K562 (cell line): ENCODE results near the gene MLN. TPM values are rescaled to one million over a fixed set of nuclear protein-coding genes. Genes with fewer than 3 reads are reported as not detected.

Source experiments
- ATAC-seq: fragments of 200-7000 bp; cut with Tn5 transposase; 3 replicates; pipeline ENCODE4 v1.9.1; 2020; ENCODE audit warnings: moderate library complexity
- BruUV-seq: library from RNA; stranded (reverse); fragments of 400-500 nt; replicated peaks from 2 replicates; lab custom pipeline; 2021; lab: Mats Ljungman, UMichigan
- CTCF ChIA-PET: fragments of 300-600 bp; formaldehyde crosslinking; extraction: SDS; loops from one replicate; lab custom pipeline; 2021; ENCODE audit warnings: low intra/inter-chr PET ratio; lab: Yijun Ruan, JAX
- POLR2A ChIA-PET: fragments of 300-600, 350-650 bp; sonication (Branson Sonifier 250); formaldehyde crosslinking; extraction: SDS; loops from one replicate; lab custom pipeline; 2021; ENCODE audit warnings: antibody characterized with exemption, inconsistent platforms; lab: Yijun Ruan, JAX
- DNase-seq, 4 experiments: peaks; one replicate each; pipeline versions ENCODE4 v3.0.0 to v3.0.0-alpha.2; 2011 to 2018; ENCODE audit warnings: low spot score in 3 of 4, mixed read lengths in 3 of 4; ENCODE audit errors: extremely low read depth in 1 of 4
- FAIRE-seq: peaks from 2 replicates; lab custom pipeline; 2011; peaks lifted over from hg19 to GRCh38; lab: Jason Lieb, UNC
- H2AFZ ChIP-seq: 2 replicates; pipeline ENCODE4 v1.6.0; 2011; ENCODE audit warnings: low read depth, low read length, control low read depth, inconsistent platforms
- H3K27ac ChIP-seq: fragments of 200-600 bp; 3 replicates; pipeline ENCODE4 v1.8.0; 2011; ENCODE audit warnings: low read depth, mild to moderate bottlenecking, control low read depth, inconsistent platforms, low read length, moderate library complexity, mixed read lengths; ENCODE audit errors: extremely low read depth
- H3K27me3 ChIP-seq, 2 experiments: fragments of 300-600 bp in 1 of 2; 2 replicates in 1 of 2; 3 replicates in 1 of 2; pipeline versions ENCODE4 v1.6.0 to v1.8.0; 2011; ENCODE audit warnings: inconsistent platforms in 2 of 2, low read length in 2 of 2, mild to moderate bottlenecking in 1 of 2, mixed read lengths in 1 of 2, moderate library complexity in 1 of 2; ENCODE audit not compliant: control insufficient read depth in 2 of 2, insufficient read depth in 2 of 2
- H3K36me3 ChIP-seq: fragments of 300-600 bp; 3 replicates; pipeline ENCODE4 v1.8.0; 2011; ENCODE audit warnings: mild to moderate bottlenecking, low read length, inconsistent platforms; ENCODE audit not compliant: control insufficient read depth, insufficient read depth
- H3K4me1 ChIP-seq, 2 experiments: fragments of 200-600 bp in 1 of 2; replicated peaks in 1 of 2; 2 replicates in 1 of 2; 3 replicates in 1 of 2; pipeline versions ENCODE4 v1.5.1 to v1.8.0; 2011; ENCODE audit warnings: inconsistent platforms in 2 of 2, low read length in 2 of 2, mild to moderate bottlenecking in 1 of 2, mixed read lengths in 1 of 2, moderate library complexity in 1 of 2; ENCODE audit not compliant: control insufficient read depth in 2 of 2, insufficient read depth in 2 of 2
- H3K4me2 ChIP-seq: 2 replicates; pipeline ENCODE4 v1.6.1; 2011; ENCODE audit warnings: low read length, control low read depth, inconsistent platforms, mixed read lengths; ENCODE audit not compliant: insufficient read depth
- H3K4me3 ChIP-seq: fragments of 200-600 bp; sonication (generic), shearing (Covaris generic); 2 replicates; pipeline ENCODE4 v1.5.1; 2016; ENCODE audit warnings: control low read depth, inconsistent platforms
- H3K79me2 ChIP-seq: fragments of 200-600 bp; 3 replicates; pipeline ENCODE4 v1.8.0; 2011; ENCODE audit warnings: low read length, inconsistent platforms; ENCODE audit not compliant: control insufficient read depth, insufficient read depth
- H3K9ac ChIP-seq, 2 experiments: 2 replicates each; pipeline versions ENCODE4 v1.6.0 to v1.6.1; 2011; ENCODE audit warnings: low read depth in 2 of 2, low read length in 2 of 2, control low read depth in 1 of 2, inconsistent platforms in 1 of 2, mild to moderate bottlenecking in 1 of 2, mixed read lengths in 1 of 2; ENCODE audit not compliant: insufficient read depth in 1 of 2
- H3K9me1 ChIP-seq: one replicate; pipeline ENCODE4 v1.6.0; 2011; ENCODE audit warnings: inconsistent platforms, mild to moderate bottlenecking, low read length, moderate library complexity; ENCODE audit not compliant: control insufficient read depth, insufficient read depth
- H3K9me3 ChIP-seq: replicated peaks from 2 replicates; pipeline ENCODE4 v1.5.1; 2011; ENCODE audit warnings: low read depth, low read length, inconsistent platforms; ENCODE audit not compliant: control insufficient read depth, insufficient read depth
- H4K20me1 ChIP-seq: replicated peaks from 2 replicates; pipeline ENCODE4 v1.6.1; 2011; ENCODE audit warnings: low read length, inconsistent platforms, mixed read lengths; ENCODE audit not compliant: control insufficient read depth, insufficient read depth
- CREB5 ChIP-seq: fragments of 250-450 bp; sonication (Bioruptor Pico); IDR thresholded peaks from 2 replicates; pipeline ENCODE4 v1.5.0; 2020; ENCODE audit warnings: mild to moderate bottlenecking
- FOSL1 ChIP-seq: fragments of 200-800 bp; sonication (Bioruptor generic); conservative IDR thresholded peaks from 2 replicates; pipeline ENCODE4 v1.6.1; 2016; ENCODE audit warnings: missing genetic modification characterization, missing compliant biosample characterization
- FOXO4 ChIP-seq: fragments of 450-650 bp; formaldehyde crosslinking; IDR thresholded peaks from 2 replicates; pipeline ENCODE4 v1.4.0; 2020; ENCODE audit warnings: mild to moderate bottlenecking, moderate library complexity
- HMBOX1 ChIP-seq: sonication (generic); IDR thresholded peaks from 2 replicates; pipeline ENCODE4 v1.6.1; 2016
- NR2C1 ChIP-seq, 2 experiments: fragments of 450-650 bp; IDR thresholded peaks; 2 replicates each; pipeline ENCODE4 v1.6.1; 2017; ENCODE audit warnings: mild to moderate bottlenecking in 2 of 2, antibody characterized with exemption in 1 of 2, inconsistent platforms in 1 of 2, missing compliant biosample characterization in 1 of 2, missing genetic modification characterization in 1 of 2
- RBM15 ChIP-seq: fragments of 200-400 bp; formaldehyde crosslinking; IDR thresholded peaks from 2 replicates; pipeline ENCODE4 v1.6.1; 2018; ENCODE audit warnings: mild to moderate bottlenecking, low read length, moderate library complexity; ENCODE audit not compliant: insufficient read depth
- SIN3A ChIP-seq, 2 experiments: fragments of 150-350 bp in 1 of 2; IDR thresholded peaks; 2 replicates each; pipeline ENCODE4 v1.6.1; 2011 to 2016; ENCODE audit warnings: borderline replicate concordance in 2 of 2, low read depth in 2 of 2, low read length in 2 of 2, mild to moderate bottlenecking in 2 of 2, moderate library complexity in 2 of 2; ENCODE audit not compliant: control insufficient read depth in 1 of 2
- SP1 ChIP-seq: sonication (generic); formaldehyde crosslinking; IDR thresholded peaks from 2 replicates; pipeline ENCODE4 v1.8.1; 2022; ENCODE audit warnings: mild to moderate bottlenecking, missing genetic modification reagents
- ZNF518B ChIP-seq: fragments of 250-450 bp; sonication (Bioruptor Pico); IDR thresholded peaks from 2 replicates; pipeline ENCODE4 v1.5.0; 2021; ENCODE audit warnings: mild to moderate bottlenecking, moderate library complexity
- WGBS: fragments of 100-300 bp; shearing (Covaris generic); methylation state at CpG from one replicate; pipeline ENCODE4 v1.1.6; 2016; ENCODE audit warnings: low coverage, mixed read lengths; ENCODE audit not compliant: insufficient coverage; ENCODE audit errors: missing lambda C conversion rate; 5-methylcytosine and 5-hydroxymethylcytosine counted together
- in situ Hi-C: fragments of 300-500 bp; cut with MboI; formaldehyde crosslinking; loops from 4 replicates; pipeline ENCODE4 v1.15.0; 2018; ENCODE audit warnings: inconsistent platforms, mixed read lengths
- intact Hi-C: fragments of 100-400 bp; cut with micrococcal nuclease; formaldehyde crosslinking; loops from 2 replicates; pipeline ENCODE4 v1.14.2; 2022
- polyA plus RNA-seq, 8 experiments: library from polyadenylated mRNA; depleted of rRNA in 4 of 8; stranded (reverse) in 5 of 8; unstranded in 3 of 8; fragments of >200 nt; fragmentation: Nextera tagmentation in 2 of 8; fragmentation: Illumina TruSeq in 1 of 8; extraction: Ambion mirVana in 2 of 8; extraction: Trizol in 1 of 8; gene quantifications; 2 replicates each; pipeline versions ENCODE4 v1.2.1 to v1.2.3, GENCODE V29; 2011 to 2014; ENCODE audit warnings: inconsistent platforms in 1 of 8, missing spikeins in 1 of 8
- total RNA-seq, 7 experiments: library from RNA; depleted of rRNA in 6 of 7; stranded (reverse); fragments of >200 nt in 6 of 7; fragmentation: Illumina TruSeq in 2 of 7; extraction: Trizol in 2 of 7; gene quantifications; 2 replicates each; pipeline versions ENCODE4 v1.2.1 to v1.2.3, GENCODE V29; 2011 to 2021; ENCODE audit warnings: low replicate concordance in 1 of 7

Gene MLN
- total and polyA plus RNA-seq, 9 of the 15 experiments (the other 6 are each of a cell fraction or from before 2014, with no cell fraction given), result not detected

GRCh38 chr6:33787346-33787953 lies 16.4 kb downstream of the MLN start:
- peaks cover 10 to 17% of the 10 kb centered on the region in 2 experiments; a peak in 4 of 5 replicates for H3K4me1 ChIP-seq
- H3K79me2 ChIP-seq, result peaks cover 25% of the 10 kb centered on the region
- ATAC-seq (no peak), FAIRE-seq (no peak), DNase-seq (peak in 2 of 4 experiments; percentile 29 to 34)
- H3K4me3 ChIP-seq, result peak overlapping the region; percentile 86
- H3K9me1 ChIP-seq, result peaks cover 4% of the 10 kb centered on the region
- peaks cover 8 to 13% of the 10 kb centered on the region in 2 experiments; a peak in 4 of 5 replicates for H3K27me3 ChIP-seq
- no peak for TF ChIP-seq NR2C1 (IDR thresholded peaks at IDR 0.05)
- TF ChIP-seq NR2C1 (tag; IDR thresholded peaks at IDR 0.05), result peak; percentile 38; the same call in 1 of the 2 replicates
- 0 out of 2 replicates have a peak, but pooled peaks have one; percentile 27 for TF ChIP-seq FOXO4 (CRISPR knock-in tag)
- peak; percentile 43 for TF ChIP-seq FOSL1 (tag)
- 0 out of 2 replicates have a peak, but pooled peaks have one; percentile 25 for TF ChIP-seq HMBOX1
- TF ChIP-seq ZNF518B (CRISPR knock-in tag), result no peak
- peak in 1 of 2 experiments; percentile 31; a peak in 1 of 4 replicates for TF ChIP-seq SIN3A (IDR thresholded peaks at IDR 0.05; ENCODE audit: borderline replicate concordance in 2 of 2, control insufficient read depth in 1 of 2, low read depth in 2 of 2, low read length in 2 of 2)
- no peak for TF ChIP-seq CREB5 (CRISPR knock-in tag)
- TF ChIP-seq SP1 (CRISPR knock-in tag), result 0 out of 2 replicates have a peak, but pooled peaks have one; percentile 7
- TF ChIP-seq RBM15, result no peak
- WGBS, result 44% methylated on average over 7 of the region's 7 CpGs
- H4K20me1 ChIP-seq, result no peaks in the 10 kb centered on the region
- in situ Hi-C loops, result no loop called here
- POLR2A ChIA-PET, result interaction anchor here (0.9 to 2.0 kb wide), 5 partner anchors 9 to 16 kb away, joined by 3 to 12 read pairs (median 4); no protein-coding TSS in a partner anchor
- H3K9ac ChIP-seq, result peak overlapping the region; percentile 83 to 96; a peak in 3 of 4 replicates
- peak overlapping the region; percentile 76; the same call in 2 of the 3 replicates for H3K27ac ChIP-seq
- no peak overlapping the region for H2AFZ ChIP-seq
- H3K36me3 ChIP-seq, result peaks cover 40% of the 10 kb centered on the region; the same call in 2 of the 3 replicates
- CTCF ChIA-PET, result no interaction called here
- TSS peak; percentile 65 for BruUV-seq
- peak overlapping the region; percentile 93 for H3K4me2 ChIP-seq
- intact Hi-C loops, result no loop called here
- H3K9me3 ChIP-seq, result no peaks in the 10 kb centered on the region
